HL-60/S4 treated with phorbol 12-myristate 13-acetate at 8.2 ng/mL for 4 days and 3 days (cell line): Measurements from ENCODE around the gene IGFBP7.
"Not testable (repeated sequence)": the region's sequence is repeated elsewhere in the genome, so short reads cannot be mapped to it uniquely, and the experiment has no call there.

ENCODE experiments used
- in situ Hi-C: fragments of 300-500 bp; cut with MboI; formaldehyde crosslinking; loops from 2 replicates; pipeline ENCODE4 v1.15.0; 2022; ENCODE audit warnings: low sequenced_read_pairs

The IGFBP7 gene

DNA sequence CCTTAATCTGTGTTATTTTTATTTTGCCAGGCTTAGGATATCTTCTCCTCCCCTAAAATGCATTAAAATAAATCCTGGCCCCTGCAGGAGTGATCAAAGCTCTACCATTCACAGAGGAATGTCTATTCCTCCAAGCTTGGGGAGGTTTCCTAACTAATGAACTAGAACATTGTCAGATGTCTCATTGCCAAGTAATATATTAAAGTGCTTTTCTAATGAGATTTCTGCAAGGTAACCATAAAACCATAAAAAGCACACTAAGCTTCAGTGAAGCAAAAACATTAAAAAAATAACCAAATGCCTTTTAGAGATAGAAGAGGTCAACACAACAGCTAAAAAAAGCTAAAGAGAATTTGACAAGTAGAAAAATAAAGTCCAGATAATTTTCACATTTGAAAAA lies 34.8 kb downstream of the IGFBP7 start:
- in situ Hi-C loops: no loop called here

DNA sequence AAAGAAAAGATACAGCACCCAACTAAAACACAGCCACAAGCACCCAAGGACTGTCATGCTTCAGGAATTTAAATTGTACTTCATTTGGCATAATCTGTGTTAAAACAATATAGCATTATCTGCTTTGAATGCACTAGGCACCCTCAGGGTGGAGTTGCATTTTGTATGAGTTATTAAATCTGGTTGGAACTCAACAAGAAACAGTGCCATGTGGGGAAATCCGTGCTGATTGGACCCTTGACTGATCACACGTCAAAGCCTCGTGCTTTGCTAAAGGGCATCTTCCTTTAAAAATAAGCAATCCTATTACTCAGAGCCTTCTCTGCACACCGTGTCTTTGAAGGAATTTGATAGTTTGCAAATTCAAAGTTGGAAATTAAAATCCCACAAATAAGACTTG lies 35.4 kb downstream of the IGFBP7 start:
- in situ Hi-C loops: no loop called here

DNA sequence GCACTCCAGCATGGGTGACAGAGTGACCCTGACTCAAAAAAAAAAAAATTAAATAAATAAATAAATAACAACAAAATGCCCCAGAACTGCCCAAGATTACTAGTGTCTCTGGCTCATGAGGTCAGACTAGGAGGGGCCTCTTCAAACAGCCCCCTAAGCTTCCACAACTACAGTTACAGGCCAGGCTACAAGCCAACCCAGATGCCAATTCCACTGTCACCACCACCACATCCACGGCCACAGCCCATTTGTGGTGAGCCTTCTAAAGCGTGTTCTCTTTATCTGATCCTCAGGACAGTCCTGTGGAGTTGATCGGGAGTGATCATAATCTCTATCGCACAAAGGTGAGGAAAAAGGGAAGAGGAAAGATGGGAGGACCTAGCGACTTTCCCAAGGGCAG lies 36.6 kb downstream of the IGFBP7 start:
- in situ Hi-C loops: no loop called here

DNA sequence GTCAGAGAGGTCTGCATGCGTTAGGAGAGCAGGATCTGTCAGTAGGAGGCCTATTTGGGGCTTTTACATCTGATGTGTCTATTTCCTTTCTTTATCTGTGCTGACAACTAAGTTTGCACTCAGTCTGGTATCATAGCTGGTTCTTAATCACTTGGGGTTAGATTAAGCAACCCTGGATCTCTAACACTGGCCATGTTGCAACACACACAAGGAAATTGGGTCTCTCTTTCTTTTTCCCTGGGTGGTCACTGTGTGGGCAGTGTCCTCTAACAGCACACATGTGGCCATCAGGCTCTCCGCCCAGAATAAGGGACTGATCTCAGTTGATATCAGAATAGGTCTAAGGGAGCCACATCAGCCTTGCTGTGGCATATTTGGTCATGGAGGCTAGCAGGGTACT lies 38.9 kb downstream of the IGFBP7 start:
- in situ Hi-C loops: no loop called here

DNA sequence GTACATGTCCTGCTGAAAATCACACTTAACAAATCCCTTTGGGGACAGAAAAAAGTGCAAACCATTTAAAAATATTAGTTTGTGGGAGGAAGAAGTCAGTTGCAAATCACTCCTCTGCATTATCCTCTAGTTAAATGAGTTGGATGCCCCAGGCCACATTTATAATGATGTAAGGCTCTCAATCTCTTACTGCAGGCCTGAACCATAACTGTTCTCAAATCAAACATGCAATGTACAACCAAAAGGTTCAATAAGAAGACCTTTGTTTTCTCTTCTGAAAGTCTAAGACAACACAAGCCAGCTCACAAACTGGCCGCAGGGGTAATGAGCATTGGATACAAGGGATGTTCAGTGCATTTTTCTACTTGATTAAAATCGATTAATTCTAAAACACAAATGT lies 39.7 kb downstream of the IGFBP7 start:
- in situ Hi-C loops: no loop called here

DNA sequence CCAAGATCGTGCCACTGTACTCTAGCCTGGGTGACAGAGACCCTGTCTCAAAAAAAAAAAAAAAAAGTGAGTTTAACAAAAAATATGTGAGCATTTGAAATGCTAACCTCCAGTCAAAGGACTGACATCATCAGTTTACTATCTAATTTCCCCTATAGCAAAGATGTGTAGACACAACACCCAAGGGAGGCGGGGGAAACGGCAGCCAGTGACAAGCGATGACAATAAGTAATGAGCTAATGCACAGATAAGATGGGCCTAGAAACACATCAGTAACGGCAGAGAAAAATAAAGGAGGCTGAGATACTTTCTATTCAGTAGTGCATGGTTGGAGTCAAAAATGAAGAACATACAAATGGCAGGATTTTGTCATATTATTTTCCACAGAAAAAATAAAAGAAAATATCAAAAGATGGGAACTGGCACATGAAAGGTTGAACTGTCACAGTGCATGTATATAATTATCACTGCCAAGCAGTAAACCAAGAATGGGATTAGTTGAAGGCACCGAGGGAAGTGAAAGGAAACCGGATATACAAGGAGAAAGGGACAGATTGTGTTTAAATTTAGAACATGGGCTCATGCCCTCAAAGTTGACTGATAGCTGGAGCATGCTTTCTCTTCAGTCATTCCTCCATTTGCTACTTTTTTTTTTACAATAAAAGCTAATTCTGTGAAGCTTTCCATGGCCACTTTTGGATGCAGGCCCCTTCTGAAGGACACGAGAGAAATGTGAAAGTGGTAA lies 41.8 kb downstream of the IGFBP7 start:
- in situ Hi-C loops: no loop called here

DNA sequence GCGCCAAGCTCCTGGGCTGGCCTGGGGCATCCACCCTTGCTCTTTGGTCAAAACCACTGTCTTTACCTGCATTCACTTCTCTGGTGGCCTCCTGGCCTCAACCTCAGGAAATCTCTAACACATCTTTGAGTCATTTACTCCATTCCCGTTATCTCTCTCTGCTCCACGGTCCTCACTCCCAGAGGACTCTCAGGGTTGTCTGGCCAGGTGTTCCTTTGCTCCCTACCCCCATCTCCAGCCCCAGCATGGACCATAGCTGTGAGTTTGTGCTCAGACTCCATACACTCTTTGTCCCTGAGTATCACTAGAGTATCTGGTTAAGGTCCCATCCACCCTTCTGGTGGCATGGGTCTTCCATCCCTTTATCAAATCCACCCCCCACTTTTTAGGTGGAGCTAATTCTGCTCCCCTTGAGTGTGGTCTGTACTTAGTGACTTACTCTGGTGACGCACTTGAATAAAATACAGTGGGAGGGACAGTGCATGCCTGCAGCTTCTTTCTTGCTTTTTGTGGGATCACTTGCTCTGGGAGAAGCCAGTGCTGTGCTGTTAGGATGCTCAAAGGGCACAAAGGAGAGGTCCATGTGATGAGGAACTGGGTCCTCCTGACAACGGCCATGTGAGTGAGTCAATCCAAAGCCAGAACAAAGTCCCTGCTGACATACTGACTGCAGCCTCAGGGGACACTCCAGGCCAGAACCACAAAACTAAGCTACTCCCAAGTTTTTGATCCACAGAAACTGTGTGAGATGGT lies 44.3 kb downstream of the IGFBP7 start:
- in situ Hi-C loops: no loop called here

DNA sequence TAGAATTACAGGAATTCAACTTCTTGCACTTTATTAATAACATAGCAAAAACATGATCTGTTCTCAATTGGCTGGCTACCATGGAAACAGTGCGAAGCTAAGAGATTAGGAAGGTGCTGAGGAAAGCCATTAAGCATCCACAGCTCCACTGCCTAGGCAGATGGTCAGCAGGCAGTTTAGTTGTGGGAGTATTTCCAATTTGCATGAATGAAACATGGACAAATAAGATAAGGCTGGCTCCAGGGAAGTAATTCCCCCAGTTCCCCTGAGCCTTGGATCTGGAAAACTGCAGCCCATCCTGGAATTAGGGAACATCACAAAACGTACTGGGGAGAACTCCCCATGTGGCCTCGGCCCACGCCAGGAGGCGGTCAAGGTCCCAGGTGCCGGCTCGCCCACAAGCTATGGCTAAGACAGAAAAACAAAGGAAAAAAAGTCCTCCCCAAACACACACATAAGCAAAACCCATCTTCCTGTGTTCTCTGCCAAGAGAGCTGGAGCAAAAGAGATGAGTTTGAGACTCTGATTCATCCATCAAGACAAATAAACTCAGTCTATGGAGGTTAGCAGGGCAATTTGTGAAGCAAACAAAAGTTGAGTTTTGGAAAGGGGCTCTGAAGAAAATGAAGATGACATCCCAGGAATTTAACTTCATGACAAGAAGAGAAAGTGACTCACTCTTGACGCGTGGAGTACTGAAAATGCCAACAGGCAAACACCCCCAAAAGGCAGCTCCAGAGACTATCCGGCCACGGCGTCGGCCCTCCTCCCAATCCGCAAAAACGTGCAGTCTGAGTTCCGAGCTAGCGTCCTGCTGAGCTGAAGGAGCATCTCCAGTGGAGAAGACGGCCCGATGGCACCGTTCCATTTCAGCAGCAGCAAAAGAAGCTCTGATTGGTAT lies 45.1 kb downstream of the IGFBP7 start:
- in situ Hi-C loops: no loop called here

DNA sequence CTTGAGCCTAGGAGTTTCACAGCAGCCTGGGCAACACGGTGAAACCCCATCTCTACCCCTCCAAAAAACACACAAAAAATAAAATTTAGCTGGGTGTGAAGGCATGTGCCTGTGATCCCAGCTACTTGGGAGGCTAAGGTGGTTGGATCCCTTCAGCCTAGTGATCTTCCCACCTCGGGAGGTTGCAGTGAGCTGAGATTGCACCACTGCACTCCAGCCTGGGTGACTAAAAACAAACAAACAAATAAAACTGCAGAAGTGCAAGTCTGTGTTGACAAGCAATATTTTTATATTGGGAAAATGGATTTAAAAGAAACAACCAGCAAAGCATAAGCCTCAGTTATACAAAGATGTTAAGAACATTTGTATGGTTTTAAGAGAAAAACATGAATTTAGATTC lies 46.1 kb downstream of the IGFBP7 start:
- in situ Hi-C loops: no loop called here

DNA sequence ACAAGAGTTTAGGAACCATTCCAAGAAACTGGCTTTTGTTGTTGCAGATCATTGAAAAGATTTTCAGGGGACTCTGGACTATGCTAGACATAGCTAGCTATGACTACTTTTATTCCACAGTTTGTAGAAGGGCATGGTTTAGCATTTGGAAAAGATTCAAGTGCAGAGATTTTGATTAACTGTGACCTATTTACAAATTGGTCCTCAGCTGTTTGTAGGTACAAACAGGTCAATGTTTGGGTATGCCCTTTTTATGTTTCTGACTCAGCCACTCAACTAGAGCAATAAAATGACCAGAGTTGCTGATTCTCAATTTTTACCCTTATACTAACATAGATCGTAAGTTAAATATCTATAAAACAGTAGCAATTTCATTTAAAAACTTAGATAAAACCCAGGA lies 46.7 kb downstream of the IGFBP7 start:
- in situ Hi-C loops: no loop called here

DNA sequence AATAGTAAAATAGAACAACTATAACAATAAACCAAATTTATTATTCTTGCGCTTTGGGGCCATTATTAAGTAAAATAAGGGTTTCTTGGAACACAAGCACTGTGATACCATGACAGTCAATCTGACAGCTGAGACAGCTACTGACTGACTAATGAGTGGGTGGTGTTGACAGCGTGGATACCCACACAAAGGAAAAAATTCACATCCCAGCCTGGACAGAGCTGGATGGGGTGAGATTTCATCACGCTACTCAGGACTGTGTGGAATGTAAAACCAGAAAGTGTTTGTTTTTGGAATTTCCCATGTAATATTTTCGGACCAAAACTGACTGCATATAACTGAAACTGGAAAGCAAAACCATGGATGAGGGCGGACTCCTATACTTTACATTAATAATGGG lies 48.8 kb downstream of the IGFBP7 start:
- in situ Hi-C loops: no loop called here

DNA sequence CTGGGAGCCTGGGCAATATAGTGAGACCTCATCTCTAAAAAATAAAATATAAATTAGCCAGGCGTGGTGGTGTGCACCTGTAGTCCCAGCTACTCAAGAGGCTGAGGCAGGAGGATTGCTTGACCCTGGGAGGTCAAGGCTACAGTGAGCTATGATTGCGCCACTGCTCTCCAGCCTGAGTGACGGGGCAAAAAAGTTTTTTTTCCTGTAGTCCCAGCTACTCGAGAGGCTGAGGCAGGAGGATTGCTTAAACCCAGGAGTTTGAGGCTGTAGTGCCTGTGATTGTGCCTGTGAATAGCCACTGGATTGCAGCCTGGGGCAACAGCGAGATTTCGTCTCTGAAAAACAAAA lies 49.5 kb downstream of the IGFBP7 start:
- in situ Hi-C loops: not testable (repeated sequence)

DNA sequence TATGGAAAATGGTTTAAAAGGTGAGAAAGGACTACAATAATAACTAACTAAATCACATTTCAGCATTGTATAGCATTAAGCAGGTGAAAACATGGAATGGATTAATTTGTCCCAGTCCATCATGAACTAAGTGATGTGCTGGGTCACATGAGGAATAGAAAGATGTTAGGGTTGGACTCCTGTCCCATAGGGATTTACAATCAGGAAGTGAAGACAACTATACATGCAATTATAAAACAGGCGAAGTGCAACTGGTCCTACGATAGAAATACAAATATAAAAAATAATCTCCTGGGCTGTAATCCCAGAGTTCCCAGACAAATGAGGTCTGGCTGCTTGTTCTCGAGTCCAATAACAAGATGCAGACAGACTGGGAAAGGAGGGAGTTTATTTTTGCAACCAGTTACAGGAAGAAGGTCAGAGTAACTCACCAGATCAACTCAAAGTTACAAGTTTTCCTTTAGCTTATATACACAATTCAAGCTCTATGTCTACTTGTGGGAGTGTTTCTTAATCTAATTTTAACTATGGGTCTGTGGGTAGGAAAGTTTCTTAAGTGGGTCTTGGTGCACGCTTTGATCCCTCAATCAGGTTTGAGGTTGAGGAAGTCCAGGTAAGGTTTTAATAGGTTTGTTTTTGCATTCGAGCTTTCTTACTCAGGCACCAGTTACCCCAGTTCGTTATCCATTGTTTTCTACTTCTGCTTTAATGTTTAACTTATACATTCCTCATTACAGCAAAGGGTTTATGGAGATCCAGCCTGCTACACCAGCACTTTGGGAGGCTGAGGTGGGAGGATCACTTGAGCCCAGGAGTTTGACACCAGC lies 50.1 kb downstream of the IGFBP7 start:
- in situ Hi-C loops: no loop called here

DNA sequence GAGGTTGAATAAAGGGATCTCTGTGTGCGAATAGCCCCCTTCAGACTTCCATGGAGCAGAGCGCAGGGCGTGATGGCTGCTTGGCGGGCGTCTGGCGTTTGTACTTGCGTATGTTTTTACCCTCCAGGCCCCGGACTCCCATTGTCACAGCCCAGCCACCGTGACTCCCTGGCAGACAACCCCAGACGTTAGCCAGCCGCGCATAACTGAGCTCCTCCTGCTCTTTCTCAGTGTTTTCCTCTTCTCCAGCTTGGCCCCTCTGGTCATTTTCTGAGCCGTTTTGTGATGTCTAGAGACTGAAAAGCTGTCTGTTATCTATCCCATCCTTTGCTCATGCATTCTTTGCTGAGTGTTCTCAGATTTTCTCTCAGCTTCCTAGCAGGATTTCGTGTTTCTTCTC lies 54.3 kb downstream of the IGFBP7 start:
- in situ Hi-C loops: no loop called here

DNA sequence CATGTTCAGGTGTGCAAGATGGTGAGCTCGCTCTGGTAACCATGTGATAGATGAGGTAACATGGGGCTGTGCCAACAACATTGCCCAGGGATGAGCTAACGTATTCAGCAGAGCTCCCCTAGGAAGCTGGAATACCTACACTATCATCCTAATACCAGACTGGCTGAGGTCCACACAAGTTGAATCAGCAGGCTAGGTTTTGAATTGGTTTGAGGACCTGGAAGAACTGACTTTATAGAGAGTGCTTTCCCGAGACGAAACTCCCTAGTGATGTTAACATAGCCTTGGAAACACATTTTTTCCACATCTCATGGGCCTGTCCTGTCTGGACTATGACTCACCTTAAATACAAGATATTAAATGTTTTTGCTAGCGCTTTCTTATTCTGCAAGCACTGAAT lies 56.7 kb downstream of the IGFBP7 start:
- in situ Hi-C loops: no loop called here

DNA sequence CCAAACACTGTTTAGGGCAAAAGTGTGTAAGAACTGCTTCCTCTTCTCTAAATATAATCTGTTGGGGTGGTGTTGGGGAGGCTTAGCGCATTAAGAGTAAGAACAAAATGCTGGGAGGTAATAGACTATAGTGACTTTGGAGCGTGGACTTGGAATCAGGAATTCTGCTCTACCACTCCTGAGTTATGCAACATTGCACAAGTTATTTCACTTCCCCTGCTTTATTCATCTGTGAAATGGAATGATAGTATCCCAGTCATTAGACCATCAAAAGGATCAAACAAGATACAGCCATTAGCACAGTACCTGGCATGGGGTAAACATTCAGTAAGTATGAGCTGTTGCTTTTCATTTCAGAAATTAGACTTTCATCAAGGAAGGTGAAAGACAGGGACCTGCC lies 58.7 kb downstream of the IGFBP7 start:
- in situ Hi-C loops: no loop called here

DNA sequence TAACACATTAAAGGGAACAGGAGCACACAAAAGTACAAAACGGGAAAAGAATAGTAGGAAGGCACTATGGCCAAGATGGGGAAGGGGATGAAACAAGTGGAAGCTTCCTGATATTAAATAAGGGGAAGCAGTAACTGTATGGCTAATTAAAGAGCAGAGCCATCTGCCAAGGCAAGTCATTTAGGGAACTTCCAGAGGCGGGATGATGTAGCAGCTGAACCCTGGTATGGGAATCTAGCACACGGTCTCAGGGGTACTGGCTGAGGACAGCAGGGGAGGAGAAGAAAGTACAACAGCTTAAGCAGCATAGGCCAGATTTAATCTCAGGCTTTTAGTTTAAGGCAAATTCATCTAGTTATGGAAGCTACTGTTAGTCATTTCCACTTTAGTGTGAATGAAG lies 59.1 kb downstream of the IGFBP7 start:
- in situ Hi-C loops: no loop called here

DNA sequence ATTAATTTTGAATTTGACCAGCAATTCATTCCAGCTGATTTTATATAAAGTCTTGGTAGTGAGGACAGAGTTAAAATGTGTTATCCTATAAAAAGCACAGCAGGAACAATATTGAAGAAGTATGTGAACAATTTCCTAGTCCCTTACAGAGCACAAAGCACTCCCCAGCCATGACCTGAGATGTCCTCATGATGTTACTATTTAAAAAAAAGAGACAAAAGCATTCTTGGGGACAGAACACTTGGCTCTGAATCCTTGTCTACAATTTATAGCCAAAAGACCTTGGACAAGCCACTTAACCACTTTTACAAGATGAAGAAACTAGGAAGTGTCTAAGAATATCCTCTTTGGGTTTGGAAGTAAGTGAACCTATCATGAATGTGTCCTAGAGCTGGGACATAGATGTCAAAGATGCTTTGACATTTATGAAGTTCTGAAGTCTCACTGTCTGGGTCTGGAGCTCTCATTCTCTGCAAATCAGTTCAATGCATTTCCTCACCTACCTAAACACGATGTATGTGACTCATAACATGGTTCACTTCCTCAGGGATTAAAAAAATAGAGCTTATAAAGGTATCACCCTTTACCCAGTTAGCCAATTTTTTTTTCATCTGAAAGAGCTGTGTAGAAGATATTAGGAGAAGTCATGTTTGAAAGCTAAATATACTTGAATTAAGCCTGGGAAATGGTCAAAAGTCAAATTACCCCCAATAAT lies 61.4 kb downstream of the IGFBP7 start:
- in situ Hi-C loops: no loop called here

DNA sequence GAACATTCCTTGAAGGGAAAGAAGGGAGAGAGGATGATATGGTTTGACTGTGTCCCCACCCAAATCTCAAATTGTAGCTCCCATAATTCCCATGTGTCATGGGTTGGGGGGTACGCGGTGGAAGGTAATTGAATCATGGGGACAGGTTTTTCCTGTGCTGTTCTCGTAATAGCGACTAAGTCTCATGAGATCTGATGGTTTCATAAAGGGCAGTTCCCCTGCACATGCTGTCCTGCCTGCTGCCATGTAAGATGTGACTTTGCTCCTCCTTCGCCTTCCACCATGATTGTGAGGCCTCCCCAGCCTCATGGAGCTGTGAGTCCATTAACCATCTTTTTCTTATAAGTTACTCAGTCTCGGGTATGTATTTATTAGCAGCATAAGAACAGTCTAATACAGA lies 63.1 kb downstream of the IGFBP7 start:
- in situ Hi-C loops: not testable (repeated sequence)

DNA sequence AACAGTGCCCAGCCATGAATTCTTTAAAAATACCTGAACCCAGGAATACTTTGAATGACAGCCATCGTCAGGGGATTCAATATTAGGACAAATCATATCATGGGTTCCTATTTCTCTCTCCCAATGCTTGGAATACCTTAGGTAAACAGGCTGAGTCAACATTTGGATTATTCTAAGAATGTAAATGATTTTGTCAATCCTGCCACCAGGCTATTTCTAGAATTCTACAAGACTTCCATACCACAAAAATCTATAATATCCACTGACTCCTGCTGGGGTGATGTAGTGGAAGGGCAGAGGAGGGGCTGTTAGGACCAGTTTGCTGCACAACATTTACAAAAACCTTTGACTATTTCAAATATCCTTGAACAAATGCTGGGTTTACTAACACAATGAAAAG lies 65.2 kb downstream of the IGFBP7 start:
- in situ Hi-C loops: no loop called here
